ENCODE results near the gene CLBA1. TPM values are rescaled to one million over a fixed set of nuclear protein-coding genes. Genes with fewer than 3 reads are reported as not detected.
"Not testable (repeated sequence)": the region's sequence is repeated elsewhere in the genome, so short reads cannot be mapped to it uniquely, and the experiment has no call there.

Gene CLBA1
- polyA plus RNA-seq, 2 donors = 6.5 to 8.3 TPM

GRCh38 chr14:105026802-105027563 lies 41.4 kb downstream of the CLBA1 start:
- Histone ChIP-seq H3K27me3 (ENCODE audit: control insufficient read depth in 1 of 2, insufficient read depth in 2 of 2, low read length in 2 of 2) (no peaks in the 10 kb centered on the region), H3K4me3 (ENCODE audit: low read depth in 1 of 2, low read length in 2 of 2) (no peak overlapping the region), H3K9me3 (ENCODE audit: control insufficient read depth in 2 of 2, insufficient read depth in 1 of 2, low read depth in 1 of 2, low read length in 1 of 2) (no peaks in the 10 kb centered on the region), H3K4me1 (ENCODE audit: control insufficient read depth in 2 of 2, insufficient read depth in 2 of 2, low read length in 1 of 2) (no peaks in the 10 kb centered on the region), H3K27ac (ENCODE audit: low read depth in 2 of 2, low read length in 1 of 2) (peak overlapping the region in 1 of 2 donors; percentile 5), H3K36me3 (ENCODE audit: control insufficient read depth in 2 of 2, insufficient read depth in 2 of 2, low read length in 1 of 2) (no peaks in the 10 kb centered on the region)
- WGBS, 2 donors = 28 to 32% methylated on average over 1 of the region's 1 CpG

- H3K9me3 ChIP-seq (ENCODE audit: control insufficient read depth in 2 of 2, insufficient read depth in 1 of 2, low read depth in 1 of 2, low read length in 1 of 2); H3K4me3 ChIP-seq (ENCODE audit: low read depth in 1 of 2, low read length in 2 of 2); H3K36me3 ChIP-seq (ENCODE audit: control insufficient read depth in 2 of 2, insufficient read depth in 2 of 2, low read length in 1 of 2); H3K4me1 ChIP-seq (ENCODE audit: control insufficient read depth in 2 of 2, insufficient read depth in 2 of 2, low read length in 1 of 2); H3K27me3 ChIP-seq (ENCODE audit: control insufficient read depth in 1 of 2, insufficient read depth in 2 of 2, low read length in 2 of 2); H3K27ac ChIP-seq (ENCODE audit: low read depth in 2 of 2, low read length in 1 of 2): not testable (repeated sequence)
- WGBS, 2 donors = 76 to 83% methylated on average over 4 of the region's 4 CpGs
These were observed 42.1 kb downstream of the CLBA1 start for GRCh38 chr14:105027718-105028117.

GRCh38 chr14:105028251-105028927 lies 42.8 kb downstream of the CLBA1 start:
- H3K27me3 ChIP-seq (ENCODE audit: control insufficient read depth in 1 of 2, insufficient read depth in 2 of 2, low read length in 2 of 2) = no peaks in the 10 kb centered on the region
- 66 to 72% methylated on average over 12 of the region's 12 CpGs for WGBS, 2 donors
- H3K9me3 ChIP-seq (ENCODE audit: control insufficient read depth in 2 of 2, insufficient read depth in 1 of 2, low read depth in 1 of 2, low read length in 1 of 2) = no peaks in the 10 kb centered on the region
- no peaks in the 10 kb centered on the region for H3K4me1 ChIP-seq (ENCODE audit: control insufficient read depth in 2 of 2, insufficient read depth in 2 of 2, low read length in 1 of 2)
- H3K36me3 ChIP-seq (ENCODE audit: control insufficient read depth in 2 of 2, insufficient read depth in 2 of 2, low read length in 1 of 2) = no peaks in the 10 kb centered on the region
- peak overlapping the region; percentile 15 to 65 for H3K27ac ChIP-seq (ENCODE audit: low read depth in 2 of 2, low read length in 1 of 2)
- no peak overlapping the region for H3K4me3 ChIP-seq (ENCODE audit: low read depth in 1 of 2, low read length in 2 of 2)

GRCh38 chr14:105029402-105029801 lies 43.8 kb downstream of the CLBA1 start:
- no peaks in the 10 kb centered on the region for H3K27me3 ChIP-seq (ENCODE audit: control insufficient read depth in 1 of 2, insufficient read depth in 2 of 2, low read length in 2 of 2)
- whole genome bisulfite sequencing, 2 donors = 85 to 89% methylated on average over 7 of the region's 7 CpGs
- H3K4me3 ChIP-seq (ENCODE audit: low read depth in 1 of 2, low read length in 2 of 2) = no peak overlapping the region
- no peak overlapping the region for H3K27ac ChIP-seq (ENCODE audit: low read depth in 2 of 2, low read length in 1 of 2)
- H3K9me3 ChIP-seq (ENCODE audit: control insufficient read depth in 2 of 2, insufficient read depth in 1 of 2, low read depth in 1 of 2, low read length in 1 of 2) = no peaks in the 10 kb centered on the region
- no peaks in the 10 kb centered on the region for H3K36me3 ChIP-seq (ENCODE audit: control insufficient read depth in 2 of 2, insufficient read depth in 2 of 2, low read length in 1 of 2)
- no peaks in the 10 kb centered on the region for H3K4me1 ChIP-seq (ENCODE audit: control insufficient read depth in 2 of 2, insufficient read depth in 2 of 2, low read length in 1 of 2)

- Histone ChIP-seq H3K27me3 (ENCODE audit: control insufficient read depth in 1 of 2, insufficient read depth in 2 of 2, low read length in 2 of 2) (no peaks in the 10 kb centered on the region), H3K36me3 (ENCODE audit: control insufficient read depth in 2 of 2, insufficient read depth in 2 of 2, low read length in 1 of 2) (no peaks in the 10 kb centered on the region), H3K27ac (ENCODE audit: low read depth in 2 of 2, low read length in 1 of 2) (peak overlapping the region in 1 of 2 donors; percentile 13), H3K4me1 (ENCODE audit: control insufficient read depth in 2 of 2, insufficient read depth in 2 of 2, low read length in 1 of 2) (no peaks in the 10 kb centered on the region), H3K4me3 (ENCODE audit: low read depth in 1 of 2, low read length in 2 of 2) (no peak overlapping the region), H3K9me3 (ENCODE audit: control insufficient read depth in 2 of 2, insufficient read depth in 1 of 2, low read depth in 1 of 2, low read length in 1 of 2) (no peaks in the 10 kb centered on the region)
- WGBS, 2 donors = 75 to 81% methylated on average over 2 of the region's 2 CpGs
These were observed 44.6 kb downstream of the CLBA1 start for GRCh38 chr14:105030194-105030593.

GRCh38 chr14:105030836-105031396 lies 45.3 kb downstream of the CLBA1 start:
- H3K9me3 ChIP-seq (ENCODE audit: control insufficient read depth in 2 of 2, insufficient read depth in 1 of 2, low read depth in 1 of 2, low read length in 1 of 2) = no peaks in the 10 kb centered on the region
- H3K27me3 ChIP-seq (ENCODE audit: control insufficient read depth in 1 of 2, insufficient read depth in 2 of 2, low read length in 2 of 2) = no peaks in the 10 kb centered on the region
- H3K4me3 ChIP-seq (ENCODE audit: low read depth in 1 of 2, low read length in 2 of 2) = no peak overlapping the region
- H3K36me3 ChIP-seq (ENCODE audit: control insufficient read depth in 2 of 2, insufficient read depth in 2 of 2, low read length in 1 of 2) = no peaks in the 10 kb centered on the region
- no peak overlapping the region for H3K27ac ChIP-seq (ENCODE audit: low read depth in 2 of 2, low read length in 1 of 2)
- no peaks in the 10 kb centered on the region for H3K4me1 ChIP-seq (ENCODE audit: control insufficient read depth in 2 of 2, insufficient read depth in 2 of 2, low read length in 1 of 2)
- WGBS, 2 donors = 84 to 91% methylated on average over 9 of the region's 9 CpGs

- not testable (repeated sequence) for H3K36me3 ChIP-seq (ENCODE audit: control insufficient read depth in 2 of 2, insufficient read depth in 2 of 2, low read length in 1 of 2); H3K27me3 ChIP-seq (ENCODE audit: control insufficient read depth in 1 of 2, insufficient read depth in 2 of 2, low read length in 2 of 2); H3K9me3 ChIP-seq (ENCODE audit: control insufficient read depth in 2 of 2, insufficient read depth in 1 of 2, low read depth in 1 of 2, low read length in 1 of 2); H3K4me1 ChIP-seq (ENCODE audit: control insufficient read depth in 2 of 2, insufficient read depth in 2 of 2, low read length in 1 of 2)
- peak overlapping the region; percentile 70 to 79 for H3K27ac ChIP-seq (ENCODE audit: low read depth in 2 of 2, low read length in 1 of 2)
- peak overlapping the region in 1 of 2 donors; percentile 53 for H3K4me3 ChIP-seq (ENCODE audit: low read depth in 1 of 2, low read length in 2 of 2)
- 76 to 78% methylated on average over 5 of the region's 5 CpGs for WGBS, 2 donors
These were observed 46.9 kb downstream of the CLBA1 start for GRCh38 chr14:105032451-105032901.

GRCh38 chr14:105033412-105033900 lies 47.9 kb downstream of the CLBA1 start:
- 7 to 9% methylated on average over 45 of the region's 45 CpGs for WGBS, 2 donors
- H3K9me3 ChIP-seq (ENCODE audit: control insufficient read depth in 2 of 2, insufficient read depth in 1 of 2, low read depth in 1 of 2, low read length in 1 of 2); H3K4me1 ChIP-seq (ENCODE audit: control insufficient read depth in 2 of 2, insufficient read depth in 2 of 2, low read length in 1 of 2); H3K27me3 ChIP-seq (ENCODE audit: control insufficient read depth in 1 of 2, insufficient read depth in 2 of 2, low read length in 2 of 2); H3K36me3 ChIP-seq (ENCODE audit: control insufficient read depth in 2 of 2, insufficient read depth in 2 of 2, low read length in 1 of 2): not testable (repeated sequence)
- H3K27ac ChIP-seq (ENCODE audit: low read depth in 2 of 2, low read length in 1 of 2) = peak overlapping the region; percentile 48 to 79
- H3K4me3 ChIP-seq (ENCODE audit: low read depth in 1 of 2, low read length in 2 of 2) = peak overlapping the region; percentile 35 to 53

- Histone ChIP-seq H3K9me3 (ENCODE audit: control insufficient read depth in 2 of 2, insufficient read depth in 1 of 2, low read depth in 1 of 2, low read length in 1 of 2) (no peaks in the 10 kb centered on the region), H3K4me3 (ENCODE audit: low read depth in 1 of 2, low read length in 2 of 2) (no peak overlapping the region), H3K27me3 (ENCODE audit: control insufficient read depth in 1 of 2, insufficient read depth in 2 of 2, low read length in 2 of 2) (no peaks in the 10 kb centered on the region), H3K36me3 (ENCODE audit: control insufficient read depth in 2 of 2, insufficient read depth in 2 of 2, low read length in 1 of 2) (no peaks in the 10 kb centered on the region), H3K4me1 (ENCODE audit: control insufficient read depth in 2 of 2, insufficient read depth in 2 of 2, low read length in 1 of 2) (no peaks in the 10 kb centered on the region), H3K27ac (ENCODE audit: low read depth in 2 of 2, low read length in 1 of 2) (peak overlapping the region; percentile 49 to 79)
- 85 to 88% methylated on average over 17 of the region's 17 CpGs for WGBS, 2 donors
These were observed 48.9 kb downstream of the CLBA1 start for GRCh38 chr14:105034315-105035039.

Measured in esophagus (tissue), 2 donors.